ENCODE data around the gene PROC.

The PROC gene

GRCh38 chr2:127423880-127424279, 5.7 kb downstream of the PROC start:
- DNase-seq (ENCODE audit: low read depth), result no peak
- no peak for TF ChIP-seq CTCF (IDR thresholded peaks at IDR 0.05; ENCODE audit: low read length, missing control alignments)
- H3K4me3 ChIP-seq (replicated peaks; ENCODE audit: low read depth, low read length), result no peak overlapping the region

DNA sequence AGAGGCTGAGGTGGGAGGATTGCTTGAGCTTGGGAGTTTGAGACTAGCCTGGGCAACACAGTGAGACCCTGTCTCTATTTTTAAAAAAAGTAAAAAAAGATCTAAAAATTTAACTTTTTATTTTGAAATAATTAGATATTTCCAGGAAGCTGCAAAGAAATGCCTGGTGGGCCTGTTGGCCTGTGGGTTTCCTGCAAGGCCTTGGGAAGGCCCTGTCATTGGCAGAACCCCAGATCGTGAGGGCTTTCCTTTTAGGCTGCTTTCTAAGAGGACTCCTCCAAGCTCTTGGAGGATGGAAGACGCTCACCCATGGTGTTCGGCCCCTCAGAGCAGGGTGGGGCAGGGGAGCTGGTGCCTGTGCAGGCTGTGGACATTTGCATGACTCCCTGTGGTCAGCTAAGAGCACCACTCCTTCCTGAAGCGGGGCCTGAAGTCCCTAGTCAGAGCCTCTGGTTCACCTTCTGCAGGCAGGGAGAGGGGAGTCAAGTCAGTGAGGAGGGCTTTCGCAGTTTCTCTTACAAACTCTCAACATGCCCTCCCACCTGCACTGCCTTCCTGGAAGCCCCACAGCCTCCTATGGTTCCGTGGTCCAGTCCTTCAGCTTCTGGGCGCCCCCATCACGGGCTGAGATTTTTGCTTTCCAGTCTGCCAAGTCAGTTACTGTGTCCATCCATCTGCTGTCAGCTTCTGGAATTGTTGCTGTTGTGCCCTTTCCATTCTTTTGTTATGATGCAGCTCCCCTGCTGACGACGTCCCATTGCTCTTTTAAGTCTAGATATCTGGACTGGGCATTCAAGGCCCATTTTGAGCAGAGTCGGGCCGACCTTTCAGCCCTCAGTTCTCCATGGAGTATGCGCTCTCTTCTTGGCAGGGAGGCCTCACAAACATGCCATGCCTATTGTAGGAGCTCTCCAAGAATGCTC, 6.6 kb downstream of the PROC start:
- DNase-seq (ENCODE audit: low read depth), result no peak
- no peak overlapping the region for H3K4me3 ChIP-seq (replicated peaks; ENCODE audit: low read depth, low read length)
- no peak for TF ChIP-seq CTCF (IDR thresholded peaks at IDR 0.05; ENCODE audit: low read length, missing control alignments)

DNA sequence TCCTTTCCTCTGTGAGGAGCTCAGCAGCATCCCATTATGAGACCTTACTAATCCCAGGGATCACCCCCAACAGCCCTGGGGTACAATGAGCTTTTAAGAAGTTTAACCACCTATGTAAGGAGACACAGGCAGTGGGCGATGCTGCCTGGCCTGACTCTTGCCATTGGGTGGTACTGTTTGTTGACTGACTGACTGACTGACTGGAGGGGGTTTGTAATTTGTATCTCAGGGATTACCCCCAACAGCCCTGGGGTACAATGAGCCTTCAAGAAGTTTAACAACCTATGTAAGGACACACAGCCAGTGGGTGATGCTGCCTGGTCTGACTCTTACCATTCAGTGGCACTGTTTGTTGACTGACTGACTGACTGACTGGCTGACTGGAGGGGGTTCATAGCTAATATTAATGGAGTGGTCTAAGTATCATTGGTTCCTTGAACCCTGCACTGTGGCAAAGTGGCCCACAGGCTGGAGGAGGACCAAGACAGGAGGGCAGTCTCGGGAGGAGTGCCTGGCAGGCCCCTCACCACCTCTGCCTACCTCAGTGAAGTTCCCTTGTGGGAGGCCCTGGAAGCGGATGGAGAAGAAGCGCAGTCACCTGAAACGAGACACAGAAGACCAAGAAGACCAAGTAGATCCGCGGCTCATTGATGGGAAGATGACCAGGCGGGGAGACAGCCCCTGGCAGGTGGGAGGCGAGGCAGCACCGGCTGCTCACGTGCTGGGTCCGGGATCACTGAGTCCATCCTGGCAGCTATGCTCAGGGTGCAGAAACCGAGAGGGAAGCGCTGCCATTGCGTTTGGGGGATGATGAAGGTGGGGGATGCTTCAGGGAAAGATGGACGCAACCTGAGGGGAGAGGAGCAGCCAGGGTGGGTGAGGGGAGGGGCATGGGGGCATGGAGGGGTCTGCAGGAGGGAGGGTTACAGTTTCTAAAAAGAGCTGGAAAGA, 7.6 kb downstream of the PROC start:
- DNase-seq (ENCODE audit: low read depth), result no peak
- no peak overlapping the region for H3K4me3 ChIP-seq (replicated peaks; ENCODE audit: low read depth, low read length)
- TF ChIP-seq CTCF (IDR thresholded peaks at IDR 0.05; ENCODE audit: low read length, missing control alignments), result no peak

DNA sequence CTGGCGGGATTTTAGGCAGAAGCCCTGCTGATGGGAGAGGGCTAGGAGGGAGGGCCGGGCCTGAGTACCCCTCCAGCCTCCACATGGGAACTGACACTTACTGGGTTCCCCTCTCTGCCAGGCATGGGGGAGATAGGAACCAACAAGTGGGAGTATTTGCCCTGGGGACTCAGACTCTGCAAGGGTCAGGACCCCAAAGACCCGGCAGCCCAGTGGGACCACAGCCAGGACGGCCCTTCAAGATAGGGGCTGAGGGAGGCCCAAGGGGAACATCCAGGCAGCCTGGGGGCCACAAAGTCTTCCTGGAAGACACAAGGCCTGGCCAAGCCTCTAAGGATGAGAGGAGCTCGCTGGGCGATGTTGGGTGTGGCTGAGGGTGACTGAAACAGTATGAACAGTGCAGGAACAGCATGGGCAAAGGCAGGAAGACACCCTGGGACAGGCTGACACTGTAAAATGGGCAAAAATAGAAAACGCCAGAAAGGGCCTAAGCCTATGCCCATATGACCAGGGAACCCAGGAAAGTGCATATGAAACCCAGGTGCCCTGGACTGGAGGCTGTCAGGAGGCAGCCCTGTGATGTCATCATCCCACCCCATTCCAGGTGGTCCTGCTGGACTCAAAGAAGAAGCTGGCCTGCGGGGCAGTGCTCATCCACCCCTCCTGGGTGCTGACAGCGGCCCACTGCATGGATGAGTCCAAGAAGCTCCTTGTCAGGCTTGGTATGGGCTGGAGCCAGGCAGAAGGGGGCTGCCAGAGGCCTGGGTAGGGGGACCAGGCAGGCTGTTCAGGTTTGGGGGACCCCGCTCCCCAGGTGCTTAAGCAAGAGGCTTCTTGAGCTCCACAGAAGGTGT, 8.5 kb downstream of the PROC start:
- TF ChIP-seq CTCF (IDR thresholded peaks at IDR 0.05; ENCODE audit: low read length, missing control alignments), result no peak
- no peak overlapping the region for H3K4me3 ChIP-seq (replicated peaks; ENCODE audit: low read depth, low read length)
- no peak for DNase-seq (ENCODE audit: low read depth)

GRCh38 chr2:127427376-127428056, 9.3 kb downstream of the PROC start:
- H3K4me3 ChIP-seq (replicated peaks; ENCODE audit: low read depth, low read length), result no peak overlapping the region
- no peak for TF ChIP-seq CTCF (IDR thresholded peaks at IDR 0.05; ENCODE audit: low read length, missing control alignments)
- DNase-seq (ENCODE audit: low read depth), result no peak

Measured in fibroblast of pulmonary artery (primary cell).